HG02678 (cell line): ENCODE data around the gene TUBA8.
"Not testable (repeated sequence)": the region's sequence is repeated elsewhere in the genome, so short reads cannot be mapped to it uniquely, and the experiment has no call there.

ENCODE experiments used
- ATAC-seq: cut with Tn5 transposase; IDR thresholded peaks from one replicate; pipeline ENCODE4 v1.9.1; 2021; ENCODE audit warnings: mild to moderate bottlenecking, moderate library complexity; ENCODE audit not compliant: unreplicated experiment

TUBA8 gene

DNA sequence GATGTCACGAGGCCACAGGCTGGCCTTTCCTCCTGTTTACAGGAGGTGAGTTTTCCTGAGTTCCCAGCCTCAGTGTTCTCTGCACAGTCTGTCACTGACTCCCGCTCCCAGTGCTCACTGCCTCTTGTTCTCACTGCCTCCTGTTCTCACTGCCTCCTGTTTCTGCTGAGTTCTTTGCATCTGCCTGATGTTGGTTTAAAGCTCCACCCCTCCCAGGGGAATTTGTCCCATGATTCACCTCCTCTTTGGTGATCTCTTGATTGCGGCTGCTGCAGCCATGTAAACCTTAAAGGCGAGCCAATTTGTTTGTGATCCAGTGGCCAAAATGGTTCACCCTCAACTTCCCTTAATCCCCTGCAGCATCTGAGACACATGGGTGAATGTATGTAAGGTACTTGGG, 6.0 kb upstream of the TUBA8 start:
- no peak for ATAC-seq

- ATAC-seq: not testable (repeated sequence)
Measured at GRCh38 chr22:18105981-18106380, 4.6 kb upstream of the TUBA8 start.

DNA sequence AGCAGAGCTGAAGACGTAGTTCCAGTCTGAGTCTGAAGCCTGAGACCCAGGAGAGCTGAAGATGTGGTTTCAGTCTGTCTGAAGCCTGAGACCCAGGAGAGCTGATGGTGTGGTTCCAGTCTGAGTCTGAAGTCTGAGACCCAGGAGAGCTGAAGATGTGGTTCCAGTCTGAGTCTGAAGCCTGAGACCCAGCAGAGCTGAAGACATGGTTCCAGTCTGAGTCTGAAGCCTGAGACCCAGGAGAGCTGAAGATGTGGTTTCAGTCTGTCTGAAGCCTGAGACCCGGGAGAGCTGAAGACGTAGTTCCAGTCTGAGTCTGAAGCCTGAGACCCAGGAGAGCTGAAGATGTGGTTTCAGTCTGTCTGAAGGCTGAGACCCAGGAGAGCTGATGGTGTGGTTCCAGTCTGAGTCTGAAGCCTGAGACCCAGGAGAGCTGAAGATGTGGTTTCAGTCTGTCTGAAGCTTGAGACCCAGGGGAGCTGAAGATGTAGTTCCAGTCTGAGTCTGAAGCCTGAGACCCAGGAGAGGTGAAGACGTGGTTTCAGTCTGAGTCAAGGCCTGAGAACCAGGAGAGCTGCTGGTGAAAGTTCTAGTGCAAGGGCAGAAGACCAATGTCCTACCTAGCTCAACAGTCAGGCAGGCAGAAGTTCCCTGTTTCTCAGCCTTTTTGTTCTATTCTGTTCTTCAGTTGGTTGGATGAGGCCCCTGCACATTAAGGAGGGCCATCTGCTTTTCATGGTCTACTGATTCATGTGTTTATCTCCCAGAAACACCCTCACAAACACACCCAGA, 3.9 kb upstream of the TUBA8 start:
- not testable (repeated sequence) for ATAC-seq

DNA sequence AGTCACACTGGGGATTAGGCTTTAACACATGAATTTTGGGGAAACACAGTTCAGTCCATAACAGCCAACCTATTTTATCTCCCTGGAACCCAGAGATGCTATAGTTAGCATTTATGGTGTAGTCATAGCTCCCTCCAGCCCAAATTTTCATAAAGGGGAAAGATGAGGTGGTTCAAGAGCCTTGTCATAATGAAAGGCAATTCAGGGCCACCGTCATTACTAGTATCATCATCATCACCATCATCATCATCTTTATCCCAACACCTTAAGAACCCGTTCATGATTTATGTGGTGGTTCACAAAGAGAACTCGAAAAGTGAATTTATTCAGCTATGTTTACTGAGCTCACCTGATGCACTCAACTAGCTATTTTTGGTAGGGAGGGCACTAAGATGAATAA, 2.4 kb upstream of the TUBA8 start:
- no peak for ATAC-seq

DNA sequence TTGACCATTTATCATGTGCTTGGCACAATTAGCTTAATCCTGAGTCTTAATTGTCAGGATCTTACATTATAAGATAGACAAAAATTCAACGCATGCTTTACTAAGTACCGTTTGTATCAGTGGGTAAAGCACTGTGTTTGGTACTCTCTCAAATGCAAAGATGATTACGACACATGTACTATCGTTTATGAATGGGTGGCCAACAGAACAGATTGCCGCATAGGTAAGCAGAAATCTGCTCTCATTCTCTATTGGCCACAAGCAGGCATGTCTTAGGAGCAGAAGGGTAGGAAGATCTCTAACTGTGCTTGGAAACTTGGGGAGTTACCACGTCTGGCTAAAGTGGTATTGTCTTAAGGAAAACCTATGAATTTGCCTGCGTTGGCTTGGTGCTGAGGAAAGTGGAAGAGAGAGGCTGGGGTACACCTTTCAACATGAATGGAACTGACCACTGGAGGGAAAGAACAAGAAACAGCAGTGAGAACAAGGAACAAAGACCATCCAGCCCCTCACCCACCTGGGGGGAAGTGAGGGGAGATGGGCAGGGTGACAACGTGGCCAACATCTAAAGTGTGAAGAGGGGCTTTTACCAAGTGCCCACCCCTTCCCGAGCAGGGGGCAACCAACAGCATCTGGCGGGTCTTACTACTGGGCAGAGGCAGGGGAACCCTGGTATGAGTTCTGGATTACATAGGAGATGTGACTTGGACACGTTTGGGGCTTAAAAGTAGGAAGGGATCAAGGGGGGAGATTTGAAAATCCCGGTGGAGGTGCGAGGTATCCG, 1.0 kb upstream of the TUBA8 start:
- ATAC-seq: no peak

GRCh38 chr22:18110954-18111758, 547 bp downstream of the TUBA8 start:
- no peak for ATAC-seq

DNA sequence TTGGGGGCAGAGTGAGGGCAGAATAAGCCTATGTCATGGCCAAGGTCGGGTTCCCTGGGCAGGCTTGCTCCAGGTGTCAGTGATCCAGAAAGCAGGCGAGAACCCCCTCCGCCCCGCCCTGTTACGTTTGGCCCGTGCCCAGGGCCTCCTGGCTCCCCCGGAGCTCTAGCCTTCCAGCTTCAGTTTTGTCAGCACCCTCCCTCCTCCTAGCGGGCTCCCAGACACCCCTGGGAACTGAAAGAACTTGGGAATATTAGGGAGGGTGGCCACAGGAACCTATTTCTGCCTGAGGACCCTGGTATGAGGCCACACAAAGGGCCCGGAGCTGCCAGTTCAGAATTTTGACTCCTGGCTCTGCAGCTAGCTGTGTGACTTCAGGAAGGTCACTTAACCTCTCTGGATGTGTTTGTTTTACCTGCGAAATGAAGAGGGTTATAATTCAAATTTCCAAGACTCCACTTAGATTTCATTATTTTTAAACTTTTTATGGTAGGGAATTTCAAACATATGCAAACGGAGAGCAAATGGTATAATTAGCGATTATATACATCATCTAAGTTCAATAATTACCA, 1.2 kb downstream of the TUBA8 start:
- no peak for ATAC-seq

- no peak for ATAC-seq
Measured at GRCh38 chr22:18112440-18112839, 1.8 kb downstream of the TUBA8 start.

DNA sequence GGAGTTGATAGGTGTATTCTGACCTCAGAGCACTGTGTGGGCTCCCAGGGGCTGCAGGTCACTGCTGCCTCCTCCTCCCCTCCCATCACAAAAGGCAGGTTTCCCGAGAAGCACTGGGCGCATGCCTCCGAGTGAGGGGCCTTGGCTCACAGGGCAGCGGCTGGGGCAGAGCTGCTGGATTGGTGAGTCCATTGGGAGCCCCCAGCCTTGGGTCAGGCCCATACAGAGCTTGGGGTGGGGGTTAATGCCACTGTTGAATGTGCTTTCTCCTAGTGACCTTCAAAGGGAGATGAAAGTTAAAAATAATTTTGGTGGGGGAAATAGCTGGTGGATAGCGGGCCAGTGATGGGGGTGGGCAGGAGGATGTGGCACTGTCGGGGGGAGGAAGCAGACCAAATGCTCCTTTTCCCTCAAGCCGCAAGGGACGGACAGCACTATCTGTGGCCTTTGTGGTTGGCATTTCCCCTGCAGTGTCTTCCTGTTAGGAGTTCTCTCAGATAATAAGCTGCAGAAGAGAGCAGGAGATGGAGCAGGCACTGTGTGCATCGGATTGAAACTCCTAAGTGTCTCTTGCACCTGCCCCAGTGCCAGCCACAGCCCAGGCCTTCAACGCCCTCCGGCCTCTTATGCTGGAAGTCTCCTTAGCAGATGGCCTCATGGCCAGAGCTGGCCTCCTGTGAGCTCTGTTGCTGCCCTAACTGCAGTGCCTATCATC, 3.2 kb downstream of the TUBA8 start:
- ATAC-seq: no peak

DNA sequence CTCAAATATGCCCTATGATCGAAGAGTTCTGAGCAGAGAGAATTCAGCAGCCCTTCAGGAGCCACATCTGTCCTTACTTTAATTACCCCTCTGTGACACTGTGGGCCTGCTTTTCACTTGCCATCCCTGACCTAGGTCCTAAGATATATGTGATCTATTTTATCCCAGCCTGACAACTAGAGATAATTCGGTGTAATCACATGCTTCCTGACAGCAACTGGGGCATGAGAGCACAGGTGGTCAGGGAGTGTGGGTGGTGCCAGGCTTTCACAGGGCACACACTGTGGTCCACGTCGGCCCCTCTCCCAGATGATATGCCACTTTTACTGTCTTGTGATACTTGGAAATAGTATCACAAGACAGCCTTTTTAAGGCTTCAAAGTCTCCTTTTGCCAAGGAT, 3.9 kb downstream of the TUBA8 start:
- no peak for ATAC-seq

- no peak for ATAC-seq
Measured at GRCh38 chr22:18114976-18115652, 4.5 kb downstream of the TUBA8 start.

DNA sequence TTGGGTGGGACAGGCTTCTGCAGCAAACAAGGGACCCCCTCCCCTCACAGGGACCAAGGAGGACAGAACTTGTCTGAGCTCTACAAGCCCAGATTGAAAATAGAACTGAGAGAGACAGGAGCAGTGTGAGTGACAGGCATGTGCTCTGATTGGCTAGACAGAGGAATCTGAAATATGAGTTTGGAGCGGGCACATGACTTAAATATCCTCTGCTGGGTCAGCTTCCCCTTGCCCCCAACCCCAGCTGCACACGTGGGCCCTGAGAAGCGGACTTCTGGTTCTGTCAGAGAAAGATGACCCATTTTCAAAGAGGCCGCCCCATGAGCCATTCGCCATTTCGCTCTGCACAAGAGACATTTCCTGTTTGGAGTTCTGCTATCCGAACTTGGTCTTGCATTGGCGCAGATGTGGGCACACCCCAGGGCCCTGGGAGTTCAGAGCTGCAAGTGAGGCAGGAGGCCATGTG, 5.3 kb downstream of the TUBA8 start:
- no peak for ATAC-seq

DNA sequence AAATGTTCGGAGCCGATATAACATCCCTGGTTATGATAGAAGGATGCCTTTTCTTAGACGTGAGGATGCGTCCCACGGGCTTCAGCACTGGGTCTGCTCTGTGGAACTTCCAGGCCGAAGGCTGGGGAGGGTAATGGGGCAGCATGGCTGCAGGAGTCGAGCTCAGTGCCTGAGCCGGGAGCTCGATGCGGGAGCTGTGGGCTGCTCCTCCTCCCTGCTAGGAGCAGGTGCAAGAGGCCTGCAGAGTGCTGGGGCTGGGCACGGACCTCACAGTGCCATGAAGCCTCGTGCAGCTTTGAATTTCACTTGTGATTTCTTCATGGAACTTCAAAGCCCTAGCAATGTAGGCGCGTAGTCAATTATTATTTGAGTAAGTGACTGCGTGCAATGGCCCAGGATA, 6.0 kb downstream of the TUBA8 start:
- no peak for ATAC-seq

- no peak for ATAC-seq
Measured at GRCh38 chr22:18118345-18118915, 7.8 kb downstream of the TUBA8 start.

- no peak for ATAC-seq
Measured at GRCh38 chr22:18119409-18120110, 9.0 kb downstream of the TUBA8 start.

DNA sequence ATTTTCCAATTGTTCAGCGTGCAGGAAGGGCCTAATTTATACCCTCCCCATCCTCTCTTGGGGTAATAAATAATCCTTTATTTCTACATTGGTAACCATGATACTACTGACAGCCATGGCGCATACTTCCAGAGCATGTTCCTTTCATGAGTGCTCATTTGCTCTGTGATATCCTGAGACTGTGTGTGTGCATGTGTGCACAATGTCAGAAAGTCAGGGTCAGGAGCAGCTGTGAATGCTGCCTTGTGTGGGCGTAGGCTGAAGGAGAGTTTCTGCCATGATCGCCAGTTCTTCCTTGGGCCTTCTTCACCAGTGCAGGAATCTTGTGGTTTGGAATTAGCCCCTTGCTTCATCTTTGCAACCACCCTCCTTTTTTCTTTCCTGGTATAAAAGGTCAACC, 10.2 kb downstream of the TUBA8 start:
- ATAC-seq: no peak

DNA sequence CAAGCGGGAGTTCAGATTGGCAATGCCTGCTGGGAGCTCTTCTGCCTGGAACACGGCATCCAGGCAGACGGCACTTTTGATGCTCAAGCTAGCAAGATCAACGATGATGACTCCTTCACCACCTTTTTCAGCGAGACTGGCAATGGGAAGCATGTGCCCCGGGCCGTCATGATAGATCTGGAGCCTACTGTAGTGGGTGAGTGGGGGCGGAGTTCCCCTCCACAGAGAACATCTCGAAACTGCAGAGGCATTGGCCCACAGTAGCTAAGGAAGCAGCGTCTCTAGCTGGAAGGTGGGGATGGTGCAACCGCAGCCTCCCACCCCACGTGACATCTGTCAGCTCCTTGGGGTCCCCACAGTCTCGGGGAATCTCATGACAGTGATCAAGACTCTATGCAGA, 10.9 kb downstream of the TUBA8 start:
- ATAC-seq: no peak

GRCh38 chr22:18121954-18122554, 11.4 kb downstream of the TUBA8 start:
- ATAC-seq: no peak
